ENCODE data around the gene PCDHB4.
"Not testable (repeated sequence)": the region's sequence is repeated elsewhere in the genome, so short reads cannot be mapped to it uniquely, and the experiment has no call there.

DNA sequence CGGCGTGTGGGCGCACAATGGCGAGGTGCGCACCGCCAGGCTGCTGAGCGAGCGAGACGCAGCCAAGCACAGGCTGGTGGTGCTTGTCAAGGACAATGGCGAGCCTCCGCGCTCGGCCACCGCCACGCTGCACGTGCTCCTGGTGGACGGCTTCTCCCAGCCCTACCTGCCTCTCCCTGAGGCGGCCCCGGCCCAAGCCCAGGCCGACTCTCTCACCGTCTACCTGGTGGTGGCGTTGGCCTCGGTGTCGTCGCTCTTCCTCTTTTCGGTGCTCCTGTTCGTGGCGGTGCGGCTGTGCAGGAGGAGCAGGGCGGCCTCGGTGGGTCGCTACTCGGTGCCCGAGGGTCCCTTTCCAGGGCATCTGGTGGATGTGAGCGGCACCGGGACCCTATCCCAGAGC is 30.5 kb downstream of the PCDHB4 start:
- TF ChIP-seq POLR2A, EP300 (IDR thresholded peaks at IDR 0.05): not testable (repeated sequence)
- TF ChIP-seq, protein P1, sequence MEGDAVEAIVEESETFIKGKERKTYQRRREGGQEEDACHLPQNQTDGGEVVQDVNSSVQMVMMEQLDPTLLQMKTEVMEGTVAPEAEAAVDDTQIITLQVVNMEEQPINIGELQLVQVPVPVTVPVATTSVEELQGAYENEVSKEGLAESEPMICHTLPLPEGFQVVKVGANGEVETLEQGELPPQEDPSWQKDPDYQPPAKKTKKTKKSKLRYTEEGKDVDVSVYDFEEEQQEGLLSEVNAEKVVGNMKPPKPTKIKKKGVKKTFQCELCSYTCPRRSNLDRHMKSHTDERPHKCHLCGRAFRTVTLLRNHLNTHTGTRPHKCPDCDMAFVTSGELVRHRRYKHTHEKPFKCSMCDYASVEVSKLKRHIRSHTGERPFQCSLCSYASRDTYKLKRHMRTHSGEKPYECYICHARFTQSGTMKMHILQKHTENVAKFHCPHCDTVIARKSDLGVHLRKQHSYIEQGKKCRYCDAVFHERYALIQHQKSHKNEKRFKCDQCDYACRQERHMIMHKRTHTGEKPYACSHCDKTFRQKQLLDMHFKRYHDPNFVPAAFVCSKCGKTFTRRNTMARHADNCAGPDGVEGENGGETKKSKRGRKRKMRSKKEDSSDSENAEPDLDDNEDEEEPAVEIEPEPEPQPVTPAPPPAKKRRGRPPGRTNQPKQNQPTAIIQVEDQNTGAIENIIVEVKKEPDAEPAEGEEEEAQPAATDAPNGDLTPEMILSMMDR (IDR thresholded peaks at IDR 0.05) = not testable (repeated sequence)
